ENCODE data around the gene PTH2R. TPM values are rescaled to one million over a fixed set of nuclear protein-coding genes. Genes with fewer than 3 reads are reported as not detected.
"Not testable (repeated sequence)": the region's sequence is repeated elsewhere in the genome, so short reads cannot be mapped to it uniquely, and the experiment has no call there.

PTH2R gene
- total RNA-seq, 1 donor from 2014 or later = not detected

DNA sequence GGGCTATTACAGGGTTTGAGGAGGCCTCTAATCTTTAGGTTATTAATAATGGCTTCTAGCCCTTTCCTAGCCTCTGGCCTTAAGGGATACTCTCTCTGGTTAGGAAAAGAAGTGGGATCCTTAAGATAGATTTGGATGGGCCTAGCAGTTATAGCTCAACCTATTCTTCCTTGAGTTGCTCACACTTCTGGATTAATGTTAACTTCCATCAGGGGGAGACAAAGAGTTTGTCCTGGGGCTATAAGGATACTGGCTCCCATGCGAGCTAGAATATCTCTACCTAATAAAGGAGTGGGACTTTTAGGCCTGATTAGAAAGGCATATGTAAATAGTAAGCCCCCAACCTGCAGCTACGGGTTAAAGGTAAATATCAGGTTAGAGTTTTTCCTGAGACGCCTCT, 14.3 kb upstream of the PTH2R start:
- DNase-seq = peak; percentile 10

DNA sequence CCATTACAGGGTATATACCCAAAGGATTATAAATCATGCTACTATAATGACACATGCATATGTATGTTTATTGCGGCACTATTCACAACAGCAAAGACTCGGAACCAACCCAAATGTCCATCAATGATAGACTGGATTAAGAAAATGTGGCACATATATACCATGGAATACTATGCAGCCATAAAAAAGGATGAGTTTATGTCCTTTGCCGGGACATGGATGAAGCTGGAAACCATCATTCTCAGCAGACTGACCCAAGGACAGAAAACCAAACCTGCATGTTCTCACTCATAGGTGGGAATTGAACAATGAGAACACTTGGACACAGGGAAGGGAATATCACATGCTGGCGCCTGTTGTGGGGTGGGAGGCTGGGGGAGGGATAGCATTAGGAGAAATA, 9.8 kb upstream of the PTH2R start:
- DNase-seq = not testable (repeated sequence)

DNA sequence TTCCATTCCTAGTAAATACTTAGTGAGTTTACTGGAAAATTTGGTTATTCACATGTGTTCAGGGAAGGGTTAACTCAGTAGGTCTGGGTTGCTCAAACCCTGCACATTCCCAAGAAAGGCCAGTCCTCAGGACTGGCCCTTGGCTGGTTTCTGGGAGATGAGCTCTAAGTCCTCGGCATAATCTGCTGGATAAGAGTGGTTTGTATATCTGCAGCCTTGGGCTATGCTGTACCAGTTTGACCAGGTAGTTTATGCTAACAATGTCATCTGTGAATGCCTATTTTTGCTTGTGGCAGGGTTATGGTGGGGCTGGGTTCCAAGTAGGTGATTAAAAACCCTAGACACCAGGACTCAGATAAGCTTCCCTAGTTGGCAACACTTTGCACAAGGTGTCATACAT, 7.4 kb upstream of the PTH2R start:
- DNase-seq = no peak

DNA sequence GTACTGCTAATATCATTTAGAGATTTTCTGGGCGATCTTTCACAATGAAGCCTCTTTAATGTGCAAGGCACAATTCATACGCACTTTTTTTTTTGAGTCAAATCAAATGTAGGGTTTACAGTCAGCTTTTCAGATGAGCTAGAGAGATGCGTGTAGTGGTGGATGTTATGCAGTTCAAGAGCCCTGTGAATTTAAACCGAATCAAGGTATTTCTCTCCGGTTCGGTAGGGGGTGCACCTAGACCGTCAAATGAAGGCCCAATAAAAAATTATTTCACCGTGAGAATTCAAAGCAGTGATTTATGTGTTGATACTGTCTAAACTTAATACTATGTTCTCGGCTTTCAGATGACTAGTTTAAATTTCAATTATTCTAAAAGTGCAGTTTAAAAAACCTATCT, 1.1 kb downstream of the PTH2R start:
- DNase-seq = peak; percentile 36

DNA sequence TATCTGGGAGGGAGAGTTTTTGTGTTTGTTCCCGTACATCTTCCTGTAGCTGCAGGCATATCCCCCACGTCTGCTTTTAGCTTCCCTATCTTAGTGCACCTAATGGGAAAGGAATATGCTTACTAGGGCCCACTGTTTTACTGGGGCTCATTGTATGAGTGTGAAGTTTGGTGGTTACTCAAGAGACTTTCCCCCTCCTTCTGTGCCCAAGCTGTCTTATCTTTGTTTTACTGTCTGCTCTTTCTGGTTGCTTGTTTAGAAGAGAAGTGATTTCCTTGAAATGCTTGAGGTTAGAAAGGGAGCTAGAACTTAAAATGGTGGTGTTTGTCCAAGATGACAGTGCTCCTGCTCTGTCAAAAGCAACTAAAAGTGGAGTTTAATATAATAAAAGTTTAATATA, 7.3 kb downstream of the PTH2R start:
- DNase-seq = no peak

- DNase-seq = no peak
Measured at GRCh38 chr2:208415255-208415654, 8.7 kb downstream of the PTH2R start.

GRCh38 chr2:208415897-208416296, 9.3 kb downstream of the PTH2R start:
- no peak for DNase-seq

- DNase-seq = no peak
Measured at GRCh38 chr2:208426412-208427045, 19.9 kb downstream of the PTH2R start.

- no peak for DNase-seq
Measured at GRCh38 chr2:208437755-208438154, 31.2 kb downstream of the PTH2R start.

DNA sequence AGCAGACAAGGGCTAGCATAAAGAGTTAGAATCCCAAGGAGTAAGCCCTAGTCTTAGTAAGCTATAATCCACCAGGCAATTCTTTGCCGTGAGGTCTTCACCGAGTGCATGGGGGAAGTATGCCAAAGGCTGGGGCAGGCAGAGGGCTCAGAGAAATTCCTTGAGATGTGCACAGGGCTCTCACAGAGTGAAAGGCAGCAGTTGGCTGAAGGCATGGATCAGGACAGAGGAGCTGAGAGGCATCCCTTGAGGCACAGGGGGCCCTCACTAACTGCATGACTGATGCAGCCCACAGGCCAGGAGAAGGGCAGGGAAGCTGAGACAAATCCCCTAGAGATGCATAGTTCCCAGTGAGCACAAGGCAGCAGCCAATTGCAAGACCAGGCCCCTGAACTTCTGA, 34.1 kb downstream of the PTH2R start:
- DNase-seq = no peak

GRCh38 chr2:208441951-208442350, 35.4 kb downstream of the PTH2R start:
- DNase-seq = no peak

- not testable (repeated sequence) for DNase-seq
Measured at GRCh38 chr2:208447447-208447846, 40.9 kb downstream of the PTH2R start.

- no peak for DNase-seq
Measured at GRCh38 chr2:208451061-208451460, 44.5 kb downstream of the PTH2R start.

DNA sequence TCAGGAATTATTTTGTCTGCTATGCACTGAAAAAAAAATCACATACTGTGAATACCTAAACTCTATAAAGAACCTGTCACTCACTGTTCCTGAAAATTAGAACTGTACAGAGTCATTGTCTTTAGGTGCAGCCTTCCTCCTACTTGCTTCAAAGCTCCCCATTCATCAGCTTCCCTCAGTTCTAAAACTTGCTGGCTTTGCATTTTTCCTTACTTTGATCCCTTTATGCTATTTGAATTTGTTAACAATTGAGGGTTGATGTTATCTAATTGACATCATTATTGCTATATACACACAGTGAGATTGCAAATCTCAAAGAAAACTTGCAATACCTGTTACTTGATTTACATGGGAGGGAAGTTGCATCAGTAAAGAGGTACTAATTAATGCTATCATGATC, 48.3 kb downstream of the PTH2R start:
- DNase-seq = no peak

DNA sequence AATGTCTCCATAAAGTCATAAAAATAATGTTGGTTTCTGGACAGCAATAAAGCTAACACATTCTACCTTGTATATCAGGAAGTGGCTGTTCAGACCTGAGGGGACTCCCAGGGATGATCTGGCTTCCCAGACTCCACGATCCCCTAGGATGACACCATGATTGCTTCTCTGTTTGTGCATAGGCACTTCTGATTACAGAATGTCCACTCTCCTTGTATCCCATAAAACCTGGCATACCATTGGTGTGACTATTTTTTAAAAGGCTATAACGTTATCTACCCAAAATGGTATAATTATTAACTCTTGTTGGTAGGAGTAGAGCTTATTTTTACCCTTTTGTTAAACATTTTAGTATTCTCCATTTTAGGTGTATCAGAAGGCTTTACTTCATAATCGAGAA, 57.1 kb downstream of the PTH2R start:
- no peak for DNase-seq

GRCh38 chr2:208464205-208464604, 57.6 kb downstream of the PTH2R start:
- no peak for DNase-seq

GRCh38 chr2:208466151-208466919, 59.7 kb downstream of the PTH2R start:
- peak; percentile 47 for DNase-seq

GRCh38 chr2:208466920-208467298, 60.3 kb downstream of the PTH2R start:
- no peak for DNase-seq

DNA sequence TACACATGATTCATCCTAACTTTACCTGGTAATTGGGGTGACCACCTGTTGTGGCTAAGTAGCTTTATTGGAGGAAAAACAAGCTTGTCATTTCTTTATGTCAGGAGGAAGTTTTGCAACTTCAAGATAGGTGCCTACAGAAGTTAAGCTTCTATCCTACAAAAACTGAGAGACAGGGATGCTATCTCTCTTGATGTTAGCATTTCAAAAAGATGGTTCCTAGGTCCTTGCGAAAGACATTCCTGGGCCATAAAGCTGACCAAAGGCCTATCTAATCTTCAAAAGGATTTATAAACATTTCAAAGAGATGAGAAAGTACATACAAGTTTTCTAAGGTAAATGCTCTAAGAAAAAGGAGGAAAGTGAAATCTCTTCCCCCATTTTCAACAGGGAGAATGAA, 61.0 kb downstream of the PTH2R start:
- no peak for DNase-seq

- DNase-seq = no peak
Measured at GRCh38 chr2:208477741-208478140, 71.1 kb downstream of the PTH2R start.

GRCh38 chr2:208479342-208479741, 72.8 kb downstream of the PTH2R start:
- no peak for DNase-seq

DNA sequence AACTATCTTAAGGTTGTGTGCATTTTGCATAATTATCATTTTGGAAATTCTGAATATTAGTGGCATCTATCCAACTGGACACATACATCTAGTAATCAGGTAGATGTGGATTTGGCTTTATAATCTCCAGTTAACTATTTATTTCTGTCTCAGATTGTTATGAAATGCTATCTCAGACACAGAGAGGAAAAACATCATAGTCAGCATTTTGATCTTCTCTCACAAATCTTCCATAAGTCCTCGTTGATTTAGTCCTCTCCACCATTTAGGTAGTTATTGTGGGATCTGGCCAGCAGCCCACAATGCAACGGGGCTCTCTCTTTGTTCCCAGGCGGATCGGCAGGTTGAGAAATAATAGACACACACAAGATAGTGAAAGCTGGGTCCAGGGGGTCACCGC, 75.4 kb downstream of the PTH2R start:
- not testable (repeated sequence) for DNase-seq

- not testable (repeated sequence) for DNase-seq
Measured at GRCh38 chr2:208482453-208483015, 75.9 kb downstream of the PTH2R start.

- no peak for DNase-seq
Measured at GRCh38 chr2:208485390-208485789, 78.8 kb downstream of the PTH2R start.

All from dermis blood vessel endothelial cell (primary cell).